DND-41 (cell line): Measurements from ENCODE around the gene ICA1.

Experiments
- CTCF ChIP-seq: IDR thresholded peaks from 2 replicates; pipeline ENCODE4 v1.5.1; 2012; ENCODE audit warnings: borderline replicate concordance, low read length, moderate library complexity, mild to moderate bottlenecking; ENCODE audit not compliant: poor library complexity, severe bottlenecking; ENCODE audit errors: extremely low read depth
- EZH2 ChIP-seq: IDR thresholded peaks from 3 replicates; pipeline ENCODE4 v1.6.1; 2012; ENCODE audit warnings: borderline replicate concordance, low read depth, mild to moderate bottlenecking, moderate library complexity, low read length, inconsistent platforms; ENCODE audit not compliant: severe bottlenecking

GRCh38 chr7:8201846-8202441 lies 60.0 kb downstream of the ICA1 start:
- no peak for TF ChIP-seq CTCF
- TF ChIP-seq EZH2: no peak
